RCC 7860 (cell line): ENCODE data around the gene SYCE3.

Experiments
- DNase-seq: peaks from one replicate; pipeline ENCODE4 v3.0.0-alpha.2; 2015; ENCODE audit warnings: low spot score
- FAIRE-seq: peaks from 2 replicates; lab custom pipeline; 2012; peaks lifted over from hg19 to GRCh38; lab: Jason Lieb, UNC

SYCE3 gene

DNA sequence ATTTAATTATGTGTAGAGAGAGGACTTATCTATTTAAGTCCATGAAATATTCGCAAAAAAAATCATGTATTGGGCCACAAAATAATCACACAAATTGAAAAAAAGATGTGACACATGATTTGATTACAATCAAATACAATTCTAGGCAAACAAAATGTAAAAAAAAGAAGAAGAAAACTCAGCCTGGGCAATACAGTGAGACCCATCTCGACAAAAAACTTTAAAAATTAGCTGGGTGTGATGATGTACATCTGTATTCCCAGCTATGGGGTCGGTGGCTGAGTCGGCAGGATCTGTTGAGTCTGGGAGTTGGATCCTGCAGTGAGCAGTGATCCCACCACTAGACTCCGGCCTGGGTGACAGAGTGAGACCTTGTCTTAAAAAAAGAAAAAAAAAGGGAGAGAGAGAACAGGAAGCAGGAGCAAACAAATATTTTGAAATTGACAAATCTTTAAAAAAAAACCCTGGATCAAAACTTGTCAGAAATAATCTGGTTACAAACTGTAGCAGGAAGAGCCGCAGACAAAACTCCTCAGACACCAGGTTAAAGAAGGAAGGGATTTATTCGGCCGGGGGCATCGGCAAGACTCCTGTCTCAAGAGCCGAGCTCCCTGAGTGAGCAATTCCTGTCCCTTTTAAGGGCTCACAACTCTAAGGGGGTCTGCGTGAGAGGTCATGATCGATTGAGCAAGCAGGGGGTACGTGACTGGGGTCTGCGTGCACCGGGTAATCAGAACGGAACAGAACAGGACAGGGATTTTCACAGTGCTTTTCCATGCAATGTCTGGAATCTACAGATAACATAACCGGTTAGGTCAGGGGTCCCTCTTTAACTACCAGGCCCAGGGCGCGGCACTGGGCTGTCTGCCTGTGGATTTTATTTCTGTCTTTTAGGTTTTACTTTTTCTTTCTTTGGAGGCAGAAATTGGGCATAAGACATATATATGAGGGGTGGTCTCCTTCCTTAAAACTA is 29.6 kb downstream of the SYCE3 start:
- DNase-seq (no peak), FAIRE-seq (no peak)

DNA sequence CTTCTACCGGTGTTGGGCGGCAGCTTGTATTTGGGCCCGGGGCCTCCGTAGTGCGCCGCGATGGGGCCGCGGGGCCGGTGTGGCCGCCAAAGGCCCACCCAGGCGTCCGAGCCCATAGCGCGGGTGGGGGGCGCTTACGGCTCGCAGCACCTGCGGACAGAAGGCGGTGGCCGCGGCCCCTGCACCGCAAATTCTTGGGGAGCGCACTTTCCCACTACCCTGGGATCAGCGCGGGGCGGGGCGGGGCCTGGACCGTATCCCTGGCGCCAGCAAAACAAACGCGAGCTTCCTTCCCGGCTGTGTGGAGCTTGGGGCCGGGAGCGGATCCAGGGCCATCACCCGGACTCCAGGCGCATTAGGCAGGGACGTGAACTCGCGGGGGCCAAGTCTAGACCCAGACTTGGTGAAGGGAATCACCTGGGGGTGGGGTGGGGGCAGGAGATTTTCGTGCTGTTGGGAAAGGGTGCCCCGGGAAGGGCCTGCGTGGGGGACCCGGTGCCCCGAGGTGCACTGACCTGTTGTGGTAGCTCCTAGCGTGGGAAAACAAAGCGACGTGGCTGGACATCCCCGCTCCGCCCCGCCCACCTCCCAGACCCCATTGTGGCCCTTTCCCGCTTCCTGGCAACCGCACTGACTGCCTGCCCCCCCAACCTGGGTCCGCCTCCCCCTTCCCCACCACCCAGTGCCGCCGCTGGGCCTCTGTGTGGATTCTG is 30.6 kb downstream of the SYCE3 start:
- DNase-seq = peak; percentile 16
- FAIRE-seq = no peak

DNA sequence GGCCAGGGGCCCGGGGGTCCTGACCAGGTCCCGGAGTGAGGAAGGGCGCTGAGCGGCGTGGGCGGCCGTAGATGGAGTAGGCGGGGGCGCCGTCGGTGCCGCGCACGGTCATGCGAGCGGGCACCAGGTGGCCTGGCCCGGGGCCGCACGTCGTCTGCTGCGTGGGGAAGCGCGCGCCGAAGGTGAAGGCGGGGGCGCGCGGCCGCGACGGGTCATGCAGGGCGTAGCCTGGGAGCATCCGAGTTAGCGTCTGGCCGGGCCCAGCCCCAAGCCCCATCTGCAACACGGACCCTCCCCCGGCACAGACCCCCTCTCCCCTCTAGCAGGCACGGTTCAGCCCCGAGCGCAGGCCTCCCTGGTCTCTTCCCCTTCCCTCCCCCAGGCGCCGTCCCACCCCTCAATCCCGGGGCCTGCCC is 31.2 kb downstream of the SYCE3 start:
- DNase-seq = no peak
- FAIRE-seq = no peak

DNA sequence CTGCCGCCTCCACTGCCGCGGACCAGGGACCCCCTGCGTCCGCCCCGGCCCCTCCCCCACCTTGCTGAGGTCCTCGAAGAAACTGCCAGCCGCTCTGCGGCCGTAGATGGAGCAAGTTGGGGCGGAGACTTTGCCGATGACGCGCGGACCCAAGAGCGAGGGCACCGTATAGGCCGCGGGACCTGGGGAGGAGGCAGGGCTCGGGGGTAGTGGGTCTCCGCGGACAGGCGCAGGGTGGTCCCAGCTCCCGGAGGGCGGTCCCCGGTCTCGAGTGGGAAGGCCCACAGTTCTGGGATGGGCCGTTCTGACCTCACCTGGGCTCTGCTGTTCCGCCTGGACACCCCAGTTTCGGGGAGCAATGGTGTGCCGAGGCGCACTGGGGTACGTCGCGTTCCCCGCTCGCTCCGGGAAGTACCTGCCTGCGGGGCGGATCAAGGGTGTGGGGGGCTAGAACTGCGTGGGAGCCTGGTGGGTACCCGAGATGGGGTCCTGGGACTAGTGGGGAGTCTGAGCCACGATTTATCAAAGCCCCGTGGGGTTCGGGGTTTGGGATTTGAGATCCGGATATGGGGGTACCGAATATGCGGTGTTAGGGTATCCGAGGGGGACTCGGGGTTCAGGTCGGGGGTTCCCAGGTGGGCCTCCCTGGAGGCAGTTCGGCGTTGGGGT is 31.7 kb downstream of the SYCE3 start:
- FAIRE-seq (no peak), DNase-seq (peak; percentile 33)

DNA sequence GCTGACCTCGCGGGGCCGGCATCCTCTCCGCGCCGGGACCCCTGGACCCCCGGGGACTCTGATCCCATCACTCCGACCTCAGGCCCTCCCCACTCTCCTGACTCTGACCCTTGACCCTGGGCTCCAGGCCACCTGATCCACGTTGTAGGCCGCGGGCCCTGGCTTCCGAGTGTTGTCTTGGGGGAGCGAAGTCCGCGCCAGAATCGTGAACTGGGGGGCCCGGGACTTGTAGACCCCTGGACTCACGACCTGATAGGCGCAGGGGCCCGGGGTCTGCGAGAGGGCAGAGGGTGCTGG is 32.2 kb downstream of the SYCE3 start:
- DNase-seq (no peak), FAIRE-seq (no peak)

DNA sequence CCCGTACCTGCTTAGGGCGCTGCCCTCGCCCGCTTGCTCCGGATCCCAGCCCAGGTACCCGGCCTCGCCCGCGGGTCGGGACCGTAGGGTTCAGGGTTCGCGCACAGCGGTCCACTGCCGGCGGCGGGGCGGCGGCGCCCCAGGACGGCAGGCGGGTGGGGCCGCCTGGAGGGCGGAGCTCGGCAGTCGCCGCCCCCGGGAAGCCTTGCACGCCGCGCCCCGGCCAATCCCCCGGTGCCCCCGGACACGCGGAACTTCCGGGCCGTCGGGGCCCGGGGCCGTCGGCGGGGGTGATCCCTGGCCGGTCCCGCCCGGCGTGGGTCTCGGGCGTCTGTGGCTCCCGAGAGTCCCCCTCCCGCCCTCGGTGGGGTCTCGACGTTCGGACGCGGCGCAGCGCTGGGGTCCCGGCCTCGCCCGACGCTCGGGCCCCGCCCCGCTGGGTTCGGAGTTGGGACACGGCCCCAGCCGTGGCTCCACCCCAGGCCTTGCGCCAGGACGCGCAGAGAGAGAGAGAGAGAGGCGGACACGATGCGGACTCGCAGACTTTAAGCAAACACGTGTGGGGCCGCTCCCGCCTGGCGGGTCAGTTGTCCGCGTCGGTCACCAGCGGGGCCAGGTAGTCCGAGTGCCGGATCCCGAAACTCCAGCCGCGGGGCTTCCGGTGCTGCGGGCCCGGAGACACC is 32.7 kb downstream of the SYCE3 start, which contains the start of gene TYMP:
Gene TYMP, minus strand, starts transcription at position 116 of the 683 bp plus-strand sequence. CDS start 303 bp downstream, outside the sequence.
- DNase-seq = no peak
- no peak for FAIRE-seq

DNA sequence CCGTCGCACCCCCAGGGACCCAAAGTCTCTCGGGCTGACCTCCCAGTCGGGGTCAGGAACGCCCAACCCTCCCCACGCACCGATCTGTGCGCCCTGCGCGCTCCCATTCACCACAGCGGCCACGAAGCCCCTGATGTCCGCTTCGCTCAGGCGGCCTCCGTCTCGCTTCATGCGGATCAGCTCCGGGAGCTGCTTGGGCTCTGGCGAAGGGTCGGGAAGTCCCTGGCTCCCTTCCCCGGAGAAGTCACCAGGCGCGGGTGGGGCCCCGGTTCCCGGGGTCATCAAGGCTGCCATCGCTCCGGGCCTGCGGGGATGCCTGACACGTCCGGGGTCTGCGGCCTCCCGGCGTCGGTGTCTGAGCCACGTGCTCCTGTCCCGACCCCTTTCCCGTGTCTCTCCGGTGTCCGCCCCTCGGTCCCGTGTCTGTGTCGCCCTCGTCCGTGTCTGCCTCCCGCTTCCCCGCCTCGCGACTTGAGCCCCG is 33.3 kb downstream of the SYCE3 start:
- FAIRE-seq (no peak), DNase-seq (no peak)

DNA sequence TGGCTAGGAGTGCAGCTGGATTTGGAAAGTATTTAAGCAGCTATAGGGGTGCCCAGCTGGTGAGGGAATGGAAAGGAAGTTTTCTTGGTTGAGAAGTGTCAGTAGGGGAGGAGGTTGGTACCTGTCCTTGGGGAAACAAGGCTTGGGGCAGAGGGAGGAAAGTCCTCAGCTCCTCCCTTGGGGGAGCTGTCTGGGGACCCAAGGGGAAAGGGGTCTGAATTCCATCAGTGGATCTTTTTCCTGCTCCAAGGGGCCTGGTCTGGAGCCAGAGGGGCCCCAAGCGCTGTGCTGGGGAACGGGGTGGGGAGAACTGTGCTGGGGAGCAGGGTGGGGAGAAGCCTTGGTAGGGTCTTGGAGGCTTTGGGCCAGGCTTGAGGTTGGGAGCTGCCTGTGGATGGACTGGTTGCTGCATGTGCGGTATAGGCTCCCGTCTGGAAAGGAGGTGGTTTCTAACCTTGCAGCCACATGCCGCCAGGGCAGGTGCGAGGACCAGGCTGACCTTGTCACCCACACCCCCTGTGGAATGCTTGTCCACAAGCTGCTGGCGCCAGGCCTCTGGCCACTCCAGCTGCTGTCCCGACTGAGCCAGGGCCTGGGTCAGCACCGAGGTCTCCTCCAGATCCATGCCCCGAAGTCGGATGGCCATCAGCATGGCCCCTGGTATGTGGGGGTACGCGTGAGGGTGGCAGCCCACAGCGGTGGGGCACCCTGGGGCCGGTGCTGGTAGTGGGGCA is 33.9 kb downstream of the SYCE3 start:
- DNase-seq (no peak), FAIRE-seq (no peak)

DNA sequence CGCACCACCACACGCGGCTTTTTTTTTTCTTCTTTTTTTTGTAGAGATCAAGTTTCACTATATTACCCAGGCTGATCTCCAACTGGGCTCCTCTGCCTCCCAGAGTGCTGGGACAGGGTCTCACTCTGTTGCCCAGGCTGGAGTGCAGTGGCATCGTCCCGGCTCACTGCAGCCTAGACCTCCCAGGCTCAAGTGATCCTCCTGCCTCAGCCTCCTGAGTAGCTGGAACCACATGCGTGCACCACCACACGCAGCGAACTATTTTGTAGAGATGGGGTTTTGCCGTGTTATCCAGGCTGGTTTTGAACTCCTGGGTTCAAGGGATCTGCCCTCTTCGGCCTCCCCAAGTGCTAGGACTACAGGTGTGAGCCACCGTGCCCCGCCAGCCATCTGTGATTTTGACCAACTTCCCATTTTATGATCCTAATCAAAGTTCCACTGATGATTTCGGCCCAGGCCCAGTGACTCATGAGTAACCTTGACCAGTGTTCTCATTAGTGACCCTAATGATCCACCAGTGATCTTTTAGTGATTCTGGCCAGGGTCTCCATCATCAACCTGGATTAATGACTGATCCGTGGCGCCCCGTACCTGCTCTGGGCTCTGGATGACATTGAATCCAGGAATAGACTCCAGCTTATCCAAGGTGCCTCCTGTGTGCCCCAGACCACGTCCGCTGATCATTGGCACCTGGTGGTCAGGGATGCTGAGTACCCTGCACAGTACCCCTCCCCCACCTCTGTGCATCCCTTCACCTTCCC is 34.6 kb downstream of the SYCE3 start:
- DNase-seq (no peak), FAIRE-seq (no peak)

DNA sequence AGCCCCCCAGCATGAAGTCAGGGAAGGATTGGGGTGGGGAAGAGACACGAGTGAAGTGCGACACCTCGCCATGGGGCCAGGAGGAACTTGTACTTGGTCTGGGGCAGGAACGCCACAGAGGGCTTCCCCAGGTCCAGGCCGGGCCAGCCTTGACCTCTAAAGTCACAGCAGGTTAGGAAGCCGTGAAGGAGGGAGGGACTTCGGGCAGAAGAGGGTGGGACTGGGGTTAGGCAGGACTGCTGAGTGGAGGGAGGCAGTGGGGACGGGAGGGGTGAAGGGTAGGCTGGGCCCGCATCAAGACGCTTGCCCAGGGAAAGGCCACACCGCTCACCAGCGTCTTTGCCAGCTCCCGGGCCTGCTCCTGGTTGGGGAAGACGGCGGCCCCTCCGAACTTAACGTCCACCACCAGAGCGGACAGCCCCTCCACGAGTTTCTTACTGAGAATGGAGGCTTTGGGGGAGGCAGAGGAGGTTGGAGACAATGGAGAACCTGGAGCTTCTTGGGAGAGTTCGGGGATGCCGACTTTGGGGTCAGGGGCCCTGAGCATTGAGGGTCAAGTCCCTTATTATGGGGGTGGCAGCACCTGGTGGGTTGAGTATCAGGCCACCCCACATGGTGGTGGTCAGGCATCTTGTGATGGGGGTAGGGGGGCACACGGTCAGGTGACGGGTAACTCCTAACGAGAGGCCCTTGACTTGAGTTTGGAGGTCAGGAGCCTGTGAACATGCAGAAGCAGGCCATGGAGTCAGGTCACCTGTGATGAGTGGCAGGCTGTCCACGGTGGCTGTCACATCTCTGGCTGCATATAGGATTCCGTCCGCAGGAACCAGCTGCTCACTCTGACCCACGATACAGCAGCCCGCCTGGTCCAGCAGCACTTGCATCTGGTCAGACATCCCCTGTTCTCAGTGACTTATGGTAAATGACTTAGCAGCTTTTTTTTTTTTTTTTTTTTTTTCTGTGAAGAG is 35.6 kb downstream of the SYCE3 start:
- FAIRE-seq = no peak
- peak; percentile 25 for DNase-seq

DNA sequence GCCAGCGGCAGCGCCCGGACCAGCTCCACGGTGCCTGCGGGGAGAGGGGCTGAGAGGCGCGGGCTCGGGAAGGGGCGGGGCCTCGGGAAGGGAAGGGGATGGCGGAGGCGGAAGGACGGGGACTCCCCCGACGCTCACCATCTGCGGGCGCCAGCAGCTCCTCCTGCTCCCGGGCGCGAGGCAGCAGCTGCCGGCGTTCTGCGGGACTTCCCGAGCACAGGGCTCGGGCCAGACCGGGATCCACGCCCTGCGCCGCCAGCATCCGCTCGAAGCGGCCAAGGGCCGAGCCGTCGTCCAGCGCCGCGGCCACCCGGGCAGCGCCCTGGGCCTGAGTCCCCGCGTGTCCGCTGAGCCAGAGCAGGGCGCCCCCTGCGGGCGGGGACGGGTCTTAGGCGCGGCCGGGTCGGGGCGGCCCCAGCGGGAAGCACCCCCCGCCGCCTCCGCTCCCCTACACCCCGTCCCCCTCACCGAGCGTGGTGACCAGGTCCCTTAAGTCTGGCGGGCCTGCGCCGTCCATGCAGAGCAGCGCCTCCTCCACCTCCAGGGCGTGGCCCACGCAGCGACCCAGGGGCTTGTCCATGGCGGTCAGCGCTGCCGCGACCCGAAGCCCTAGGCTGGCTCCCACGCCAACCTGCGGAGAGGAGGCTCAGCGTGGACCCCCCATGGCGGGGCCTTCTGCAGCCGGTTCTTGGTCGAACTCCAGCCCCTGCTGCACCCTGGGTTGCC is 36.4 kb downstream of the SYCE3 start:
- FAIRE-seq = no peak

DNA sequence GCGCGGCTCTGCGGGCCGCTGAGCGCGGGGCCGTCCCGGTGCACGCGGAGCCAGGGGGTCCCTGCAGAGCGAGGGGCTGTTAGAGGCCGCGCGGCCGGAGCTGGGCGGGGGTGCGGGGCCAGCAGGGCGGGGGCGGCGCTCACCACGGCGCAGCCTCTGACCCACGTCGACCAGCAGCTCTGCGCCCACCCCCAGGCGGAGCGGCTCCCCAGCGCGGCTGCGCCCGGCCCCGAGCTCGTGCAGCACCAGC is 36.9 kb downstream of the SYCE3 start:
- FAIRE-seq (no peak), DNase-seq (no peak)

More for the DNA sequence above, 36.4 kb downstream of the SYCE3 start:
- DNase-seq = peak; percentile 51

DNA sequence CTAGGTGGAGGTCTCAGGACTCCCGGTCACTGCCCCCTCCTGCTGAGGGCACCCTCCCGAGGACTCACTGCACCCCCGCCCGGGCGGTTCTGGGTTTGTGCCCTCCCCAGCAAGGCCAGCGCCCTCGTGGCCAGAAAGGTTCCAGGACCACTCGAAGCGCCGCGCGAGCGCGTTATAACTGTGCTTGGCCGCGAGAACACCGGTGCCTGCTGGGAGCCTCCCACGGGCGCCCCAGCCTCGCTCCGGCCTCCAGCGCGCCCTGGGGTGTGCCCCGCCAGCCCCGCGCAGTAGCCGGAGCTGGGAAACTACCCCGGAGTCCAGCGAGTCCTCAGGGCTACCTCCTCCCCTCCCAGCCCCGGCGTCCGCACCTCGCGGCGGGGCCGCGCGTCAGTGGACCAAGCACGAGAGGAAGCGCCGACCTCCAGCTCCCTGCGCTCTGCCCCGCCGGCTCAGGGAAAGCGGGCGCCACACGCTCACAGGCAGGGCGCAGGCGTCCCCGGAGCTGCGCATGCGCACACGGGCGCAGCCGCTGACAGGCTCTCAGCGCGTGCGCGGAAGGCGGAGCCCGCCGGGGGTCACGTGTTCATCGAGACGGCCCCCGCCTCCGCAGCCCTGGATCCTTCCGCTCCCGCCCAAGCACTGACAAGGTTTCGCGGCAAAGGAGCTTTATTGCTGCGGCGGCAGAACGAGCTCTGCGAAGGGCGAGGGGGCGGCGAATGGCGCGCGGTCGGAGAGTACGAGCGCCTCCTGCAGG is 37.4 kb downstream of the SYCE3 start, which contains the start of gene SCO2:
Gene SCO2, minus strand, starts transcription at position 495 of the 754 bp plus-strand sequence. CDS start 1,187 bp downstream, outside the sequence.
- FAIRE-seq (no peak), DNase-seq (peak; percentile 91)

DNA sequence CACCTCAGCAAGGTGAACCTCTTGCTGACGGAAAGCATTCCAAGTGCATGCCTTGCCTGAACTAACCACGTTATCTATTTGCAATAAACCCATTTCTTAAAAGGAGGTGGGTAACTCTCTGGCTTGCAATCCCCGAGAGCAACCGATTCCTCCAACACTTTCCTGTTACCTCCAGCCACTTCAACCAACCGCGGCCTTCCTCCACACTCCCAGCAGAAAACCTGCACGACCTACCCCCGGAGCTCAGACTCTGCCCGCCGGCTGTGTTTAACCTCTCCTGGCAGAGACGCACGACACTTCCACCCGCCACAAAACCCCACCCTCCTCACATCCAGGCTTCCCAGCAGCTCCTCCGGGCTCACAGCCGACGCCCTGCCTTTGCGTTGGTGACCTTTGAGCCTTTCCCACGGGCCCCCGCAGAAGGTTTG is 38.0 kb downstream of the SYCE3 start:
- DNase-seq = no peak
- no peak for FAIRE-seq

DNA sequence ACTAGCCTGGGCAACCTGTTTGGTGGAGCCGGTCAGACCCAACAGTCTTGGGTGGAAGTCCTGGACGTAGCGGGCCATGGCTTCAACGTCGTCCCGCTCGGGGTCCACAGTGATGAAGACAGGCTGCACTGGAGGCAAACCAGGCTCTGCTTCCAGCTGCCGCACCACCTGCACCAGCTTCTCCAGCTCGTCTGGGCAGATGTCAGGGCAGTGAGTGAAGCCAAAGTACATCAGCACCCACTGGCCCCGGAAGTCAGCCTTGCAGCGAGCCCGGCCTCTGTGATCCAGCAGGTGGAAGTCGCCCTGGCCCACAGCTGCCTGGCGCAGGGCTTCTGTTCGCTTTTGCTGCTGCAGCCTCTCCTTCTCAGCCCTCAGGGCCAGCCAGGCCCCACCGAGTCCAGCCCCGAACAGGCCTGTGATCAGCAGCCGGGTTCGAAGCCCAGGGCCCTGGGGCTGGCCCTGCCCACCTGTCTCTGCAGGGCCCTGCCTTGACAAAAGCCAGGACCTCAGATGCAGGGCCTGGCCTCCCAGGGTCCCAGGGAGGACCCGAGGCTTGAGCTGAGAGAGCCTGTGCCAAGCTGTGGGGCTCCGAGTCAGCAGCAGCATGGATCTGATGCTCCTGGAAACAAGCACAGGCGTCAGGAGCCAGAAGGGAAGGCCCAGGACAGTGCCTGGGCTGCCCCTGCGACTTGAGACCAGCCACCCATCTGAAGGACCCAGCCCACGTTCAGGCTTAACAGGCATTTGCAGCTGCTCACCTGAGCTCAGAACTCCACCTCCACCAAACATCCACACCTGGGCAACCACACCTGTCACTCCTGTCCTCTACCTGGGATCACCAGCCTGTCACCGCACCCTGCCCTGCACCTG is 38.7 kb downstream of the SYCE3 start:
- DNase-seq (no peak), FAIRE-seq (no peak)

DNA sequence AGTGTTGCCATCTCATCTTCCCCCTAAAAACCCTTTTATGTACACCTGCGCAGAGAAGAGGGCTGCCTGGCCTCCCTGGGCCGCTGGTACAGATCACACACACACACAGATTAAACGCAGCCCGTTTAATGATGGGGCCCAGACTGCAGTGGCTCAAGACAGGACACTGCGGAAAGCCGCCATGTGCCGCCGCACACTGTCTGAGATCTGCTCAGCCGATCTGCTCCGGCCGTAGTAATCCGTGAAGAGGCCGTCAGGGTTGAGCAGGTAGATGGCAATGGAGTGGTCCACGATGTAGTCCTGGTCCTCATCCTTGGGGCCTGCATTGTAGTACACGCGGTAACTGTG is 39.3 kb downstream of the SYCE3 start:
- FAIRE-seq = no peak
- no peak for DNase-seq
